GM21381 (cell line): Measurements from ENCODE around the gene CLPTM1L.
"Not testable (repeated sequence)": the region's sequence is repeated elsewhere in the genome, so short reads cannot be mapped to it uniquely, and the experiment has no call there.

Experiments used
- ATAC-seq: cut with Tn5 transposase; IDR thresholded peaks from one replicate; pipeline ENCODE4 v1.9.1; 2021; ENCODE audit warnings: mild to moderate bottlenecking, moderate library complexity; ENCODE audit not compliant: unreplicated experiment

The CLPTM1L gene

GRCh38 chr5:1330146-1330846, 14.6 kb downstream of the CLPTM1L start:
- ATAC-seq = no peak

- ATAC-seq = no peak
Observed at GRCh38 chr5:1329111-1329579, 15.8 kb downstream of the CLPTM1L start.

DNA sequence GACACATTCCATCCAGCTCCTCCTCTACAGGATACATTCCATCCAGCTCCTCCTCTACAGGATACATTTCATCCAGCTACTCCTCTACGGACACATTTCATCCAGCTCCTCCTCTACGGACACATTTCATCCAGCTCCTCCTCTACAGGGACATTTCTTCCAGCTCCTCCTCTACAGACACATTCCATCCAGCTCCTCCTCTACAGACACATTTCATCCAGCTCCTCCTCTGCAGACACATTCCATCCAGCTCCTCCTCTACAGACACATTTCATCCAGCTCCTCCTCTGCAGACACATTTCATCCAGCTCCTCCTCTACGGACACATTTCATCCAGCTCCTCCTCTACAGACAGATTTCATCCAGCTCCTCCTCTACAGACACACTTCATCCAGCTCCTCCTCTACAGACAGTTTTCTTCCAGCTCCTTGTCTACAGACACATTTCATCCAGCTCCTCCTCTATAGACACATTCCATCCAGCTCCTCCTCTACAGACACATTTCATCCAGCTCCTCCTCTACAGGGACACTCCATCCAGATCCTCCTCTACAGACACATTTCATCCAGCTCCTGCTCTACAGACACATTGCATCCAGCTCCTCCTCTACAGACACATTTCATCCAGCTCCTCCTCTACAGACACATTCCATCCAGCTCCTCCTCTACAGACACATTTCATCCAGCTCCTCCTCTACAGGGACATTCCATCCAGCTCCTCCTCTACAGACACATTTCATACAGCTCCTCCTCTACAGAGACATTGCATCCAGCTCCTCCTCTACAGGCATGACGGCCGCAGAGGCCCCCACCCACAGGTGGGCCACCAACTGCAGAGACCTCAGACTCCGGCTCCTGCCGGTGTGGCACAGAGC, 16.4 kb downstream of the CLPTM1L start:
- not testable (repeated sequence) for ATAC-seq

- ATAC-seq = not testable (repeated sequence)
Observed at GRCh38 chr5:1326901-1327756, 17.8 kb downstream of the CLPTM1L start.

GRCh38 chr5:1326532-1326875, 18.4 kb downstream of the CLPTM1L start:
- ATAC-seq = not testable (repeated sequence)

GRCh38 chr5:1325870-1326531, 18.9 kb downstream of the CLPTM1L start:
- ATAC-seq = no peak

- no peak for ATAC-seq
Observed at GRCh38 chr5:1325191-1325741, 19.6 kb downstream of the CLPTM1L start.

DNA sequence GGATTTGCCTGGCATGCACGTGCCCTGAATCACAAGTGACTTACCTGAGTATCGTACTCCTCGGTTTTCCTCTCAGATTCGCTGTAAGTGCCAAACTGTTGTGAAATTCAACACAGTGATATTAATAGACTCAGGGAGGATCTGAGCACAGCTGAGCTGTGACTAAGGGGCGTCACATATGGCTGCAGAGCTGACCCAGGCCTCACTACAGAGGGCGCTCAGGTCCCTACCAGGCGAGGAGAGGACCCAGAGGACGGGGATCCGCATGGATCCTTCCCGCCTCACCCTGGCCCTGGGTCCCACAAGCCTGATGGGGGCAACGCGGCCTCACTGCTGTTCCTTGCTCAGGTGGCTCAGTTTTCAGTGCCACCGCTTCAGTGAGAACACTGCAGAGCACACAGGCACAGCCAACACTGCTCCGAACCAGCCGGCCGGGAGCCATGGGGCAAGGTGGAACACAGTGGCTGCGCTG, 20.1 kb downstream of the CLPTM1L start:
- ATAC-seq = no peak

- ATAC-seq = no peak
Observed at GRCh38 chr5:1324301-1324700, 20.6 kb downstream of the CLPTM1L start.

DNA sequence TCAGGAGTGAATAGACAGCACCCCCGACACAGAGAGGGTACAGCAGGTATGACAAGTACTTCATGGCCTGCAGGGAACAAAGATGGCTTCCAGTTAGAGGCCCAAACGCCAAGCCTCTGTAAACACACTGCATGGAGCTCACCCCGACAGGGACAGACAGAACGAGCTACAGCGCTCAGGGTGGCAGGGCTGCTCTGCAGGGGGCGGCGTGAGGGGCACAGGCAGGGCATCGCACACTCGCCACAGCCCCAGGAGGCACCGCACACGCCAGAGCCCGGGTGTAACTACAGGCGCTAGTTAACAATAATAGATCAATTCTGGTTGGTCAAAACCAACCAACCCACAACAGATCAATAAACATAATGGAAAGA, 21.1 kb downstream of the CLPTM1L start:
- no peak for ATAC-seq

DNA sequence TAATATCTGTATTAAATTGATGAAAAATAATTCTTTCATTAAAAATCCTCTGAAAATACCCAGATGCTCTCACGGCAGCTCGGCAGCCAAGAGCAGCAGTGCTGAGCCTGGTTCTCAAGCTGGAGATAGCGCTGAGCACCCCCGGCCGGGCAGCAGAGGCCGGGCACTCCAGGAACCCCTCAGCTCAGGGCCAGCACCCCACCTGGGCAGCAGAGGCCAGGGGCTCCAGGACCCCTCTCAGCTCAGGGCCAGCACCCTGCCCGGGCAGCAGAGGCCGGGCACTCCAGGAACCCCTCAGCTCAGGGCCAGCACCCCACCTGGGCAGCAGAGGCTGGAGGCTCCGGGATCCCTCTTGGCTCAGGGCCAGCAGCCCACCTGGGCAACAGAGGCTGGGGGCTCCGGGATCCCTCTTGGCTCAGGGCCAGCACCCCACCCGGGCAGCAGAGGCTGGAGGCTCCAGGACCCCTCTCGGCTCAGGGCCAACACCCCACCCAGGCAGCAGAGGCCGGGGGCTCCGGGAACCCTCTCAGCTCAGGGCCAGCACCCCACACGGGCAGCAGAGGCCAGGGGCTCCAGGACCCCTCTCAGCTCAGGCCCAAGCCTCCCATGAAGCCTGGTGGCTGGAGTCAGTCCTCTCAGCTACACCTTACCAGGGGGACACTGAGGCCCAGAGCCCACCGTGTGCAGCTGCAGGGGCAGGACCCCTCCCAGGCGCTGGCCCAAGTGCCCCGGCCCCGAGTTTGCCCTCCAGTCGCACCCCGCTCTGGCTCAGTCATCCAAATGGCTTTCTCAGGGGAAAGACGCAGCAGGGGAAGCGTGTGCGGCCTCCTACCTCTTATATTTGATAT, 21.7 kb downstream of the CLPTM1L start:
- no peak for ATAC-seq

GRCh38 chr5:1322036-1322900, 22.6 kb downstream of the CLPTM1L start:
- ATAC-seq = no peak

GRCh38 chr5:1321576-1321975, 23.3 kb downstream of the CLPTM1L start:
- no peak for ATAC-seq

GRCh38 chr5:1320436-1321344, 24.2 kb downstream of the CLPTM1L start:
- no peak for ATAC-seq

DNA sequence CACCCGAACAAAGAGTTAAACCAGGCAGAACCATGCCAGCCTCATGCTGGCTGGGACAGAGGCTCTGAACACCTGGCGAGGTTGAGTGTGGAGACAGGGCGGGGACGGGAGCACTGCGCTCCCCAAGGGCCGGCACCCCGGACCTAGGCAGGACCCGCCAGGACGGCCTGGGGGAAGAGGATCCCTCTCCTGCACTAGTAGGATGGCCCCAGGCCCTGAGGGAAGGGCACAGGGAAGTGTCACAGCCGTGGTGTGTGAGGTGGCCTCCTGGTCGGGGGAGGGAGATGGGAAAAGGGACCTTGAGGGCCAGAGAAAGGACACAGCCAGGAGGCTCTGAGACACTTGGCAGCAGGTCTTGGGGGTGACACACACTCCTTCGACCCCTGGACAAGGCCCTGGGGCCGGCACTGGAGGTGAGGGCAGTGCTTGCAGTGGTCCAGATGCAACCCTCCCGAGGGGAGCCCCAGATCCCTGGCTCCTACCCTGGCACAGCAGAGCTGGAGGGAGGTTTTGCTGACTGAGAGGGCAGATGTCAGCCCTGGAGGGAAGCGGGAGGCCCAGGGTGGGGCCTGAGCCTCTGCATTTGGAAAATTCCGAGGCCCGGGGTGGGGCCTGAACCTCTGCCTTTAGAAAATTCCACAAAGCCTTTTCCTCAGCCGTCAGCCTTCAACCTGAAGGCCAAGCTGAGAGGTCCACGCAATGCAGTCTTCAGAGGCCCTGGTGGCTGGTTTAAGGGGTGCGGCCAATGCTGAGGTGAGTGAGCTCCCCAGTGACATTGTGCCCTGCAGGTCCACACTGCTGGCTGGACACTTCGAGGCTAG, 25.3 kb downstream of the CLPTM1L start:
- ATAC-seq = no peak

GRCh38 chr5:1318659-1319251, 26.1 kb downstream of the CLPTM1L start:
- ATAC-seq = no peak
